HG03039 (cell line): ENCODE data around the gene TMEM132D.

Source experiments
- ATAC-seq: cut with Tn5 transposase; IDR thresholded peaks from one replicate; pipeline ENCODE4 v1.9.1; 2021; ENCODE audit warnings: mild to moderate bottlenecking, moderate library complexity; ENCODE audit not compliant: unreplicated experiment

TMEM132D gene

DNA sequence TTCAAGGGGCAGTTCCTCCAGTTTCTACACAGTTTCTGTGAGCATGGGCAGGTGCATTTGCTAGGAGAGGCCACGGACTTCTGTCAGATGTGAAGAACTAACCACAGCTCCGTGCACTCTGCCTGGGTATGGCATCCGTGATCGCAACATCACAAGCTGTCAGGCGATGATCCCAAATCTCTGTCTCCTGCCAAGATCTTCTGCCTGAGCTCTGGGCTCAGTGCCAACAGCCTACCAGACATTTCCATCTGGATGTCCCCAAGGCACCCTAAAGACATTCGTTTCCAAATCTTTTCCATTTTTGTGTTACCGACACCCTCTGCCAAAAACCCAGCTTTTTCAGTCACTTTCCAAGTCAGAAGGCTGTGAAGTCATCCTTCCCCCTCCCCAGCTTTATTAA, 758.4 kb downstream of the TMEM132D start:
- ATAC-seq: no peak

DNA sequence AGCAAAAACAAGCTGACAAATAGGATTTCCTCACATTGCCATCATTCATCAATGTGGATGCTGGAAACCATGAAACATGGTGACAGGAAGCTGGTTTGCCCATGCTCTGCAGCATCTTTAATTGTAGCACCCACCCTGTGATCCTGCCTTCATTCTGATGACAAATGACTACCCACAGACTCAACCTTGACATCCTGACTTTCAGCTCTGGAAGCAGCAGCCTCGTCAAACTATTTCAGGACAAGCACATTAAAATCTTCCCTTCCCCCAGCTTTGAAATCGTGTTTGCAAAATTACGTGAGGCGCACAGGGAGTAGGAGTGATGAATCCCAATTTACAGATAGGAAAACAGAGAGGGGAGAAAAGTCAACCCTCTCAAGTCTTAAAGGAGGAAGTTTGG, 765.0 kb downstream of the TMEM132D start:
- no peak for ATAC-seq

DNA sequence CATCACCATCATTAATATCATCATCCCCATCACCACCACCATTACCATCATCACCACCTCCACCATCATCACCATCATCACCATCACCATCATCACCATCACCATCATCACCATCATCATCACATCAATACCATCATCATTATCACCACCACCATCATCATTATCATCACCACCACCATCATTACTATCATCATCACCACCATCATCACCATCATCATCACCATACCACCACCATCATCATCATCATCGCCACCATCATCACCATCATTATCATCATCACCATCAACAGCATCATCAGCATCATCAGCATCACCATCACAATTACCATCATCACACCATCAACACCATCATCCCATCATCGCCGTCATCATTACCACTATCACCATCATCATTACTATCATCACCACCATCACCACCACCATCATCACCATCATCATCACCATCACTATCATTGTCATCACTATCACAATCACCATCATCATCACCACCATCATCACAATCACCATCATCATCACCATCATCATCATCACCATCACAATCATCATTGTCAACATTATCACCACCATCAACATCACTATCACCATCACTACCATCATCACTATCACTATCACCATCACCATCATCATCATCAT, 767.0 kb downstream of the TMEM132D start:
- no peak for ATAC-seq

DNA sequence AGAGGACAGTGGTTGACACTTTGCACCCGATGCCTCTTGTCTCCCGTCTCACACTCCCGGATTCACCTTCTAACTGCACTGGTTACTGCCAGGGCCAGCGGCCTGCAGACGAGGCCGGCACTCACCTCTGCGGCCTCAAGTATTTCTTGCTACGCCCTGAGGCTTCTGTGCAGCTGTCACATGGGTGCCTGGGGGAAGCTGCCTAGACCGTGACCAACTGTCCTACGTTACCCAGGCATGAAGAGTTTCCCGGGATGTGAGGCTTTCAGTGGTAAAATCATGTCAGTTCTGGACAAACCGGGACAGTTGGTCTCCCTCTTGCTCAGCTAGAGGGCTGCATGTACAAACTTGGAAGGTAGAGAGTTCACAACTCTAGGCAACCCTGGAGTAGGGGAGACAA, 776.1 kb downstream of the TMEM132D start:
- ATAC-seq: no peak

DNA sequence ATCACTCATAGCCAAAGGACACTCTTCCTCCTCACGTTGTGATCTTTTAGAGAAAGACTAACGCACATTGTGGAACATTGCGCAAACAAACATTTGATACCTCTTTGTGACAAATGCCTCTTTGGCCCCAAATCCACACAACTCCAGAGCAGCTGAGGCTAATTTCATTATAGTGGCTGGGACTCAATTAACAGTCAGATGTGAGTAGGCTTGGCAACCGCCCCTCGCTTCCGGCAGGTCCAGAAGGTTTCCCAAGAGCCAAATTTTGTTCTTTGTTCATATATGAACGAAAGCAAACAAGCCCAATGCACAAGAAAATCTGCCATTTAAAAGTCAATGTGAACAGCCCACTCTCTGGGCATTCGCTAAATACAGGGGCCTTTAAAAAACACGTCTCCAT, 776.6 kb downstream of the TMEM132D start:
- ATAC-seq: no peak

DNA sequence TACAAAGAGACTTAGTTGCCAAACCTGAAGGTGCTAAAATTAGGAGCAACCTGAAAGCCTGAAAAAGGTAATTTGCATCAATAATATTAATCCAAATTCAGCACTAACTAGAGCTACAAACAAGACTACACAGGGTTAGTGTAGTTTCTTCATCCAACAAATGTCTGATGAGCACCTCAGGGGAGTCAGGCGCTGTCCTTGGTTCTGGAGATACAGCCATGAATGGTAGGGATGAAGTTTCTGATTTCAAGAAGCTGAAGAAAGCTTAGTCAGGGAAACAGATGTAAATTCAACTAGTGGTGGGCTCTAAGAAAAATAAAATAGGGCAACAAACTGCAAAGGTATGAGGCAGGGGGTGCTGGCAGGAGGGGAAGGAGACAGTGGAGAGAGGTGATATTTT, 784.3 kb downstream of the TMEM132D start:
- ATAC-seq: no peak

DNA sequence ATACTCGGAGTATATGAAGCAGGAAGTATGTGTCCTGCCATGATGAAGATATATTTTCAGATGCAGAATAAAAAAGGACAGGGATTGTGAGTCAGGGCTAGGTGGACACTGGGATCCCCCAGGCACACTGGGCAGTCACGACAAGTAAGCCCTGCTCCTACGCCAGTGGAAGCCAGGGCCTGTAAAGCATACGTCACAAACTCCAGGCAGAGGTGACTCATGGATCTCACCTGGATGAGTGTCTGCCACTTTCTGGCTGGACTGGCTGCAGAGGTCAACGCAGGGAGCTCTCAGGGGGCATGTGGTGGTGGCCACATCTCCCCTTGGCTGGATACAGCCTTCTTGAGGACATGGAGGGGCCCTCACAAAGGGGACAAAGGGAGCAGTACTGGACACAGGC, 788.3 kb downstream of the TMEM132D start:
- ATAC-seq: no peak

DNA sequence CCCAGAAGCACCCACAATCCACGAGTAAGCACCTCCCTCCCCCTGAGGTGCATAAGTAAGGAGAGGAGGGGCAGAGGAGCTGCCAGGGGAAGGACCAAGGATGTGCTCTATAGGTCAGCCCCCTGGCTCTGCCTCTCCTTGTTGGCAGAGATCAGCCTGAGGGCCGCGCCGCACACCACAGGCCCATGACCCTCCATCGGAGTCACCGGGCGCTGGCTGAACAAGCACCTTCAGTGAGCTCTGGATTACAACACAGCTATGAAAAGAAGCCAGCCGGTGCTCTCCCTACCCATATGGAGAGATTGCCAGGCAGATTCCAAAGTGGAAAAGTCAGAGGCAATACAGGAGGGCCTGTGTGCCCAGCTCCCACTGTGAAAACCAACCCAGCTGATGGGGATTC, 793.2 kb downstream of the TMEM132D start:
- no peak for ATAC-seq

DNA sequence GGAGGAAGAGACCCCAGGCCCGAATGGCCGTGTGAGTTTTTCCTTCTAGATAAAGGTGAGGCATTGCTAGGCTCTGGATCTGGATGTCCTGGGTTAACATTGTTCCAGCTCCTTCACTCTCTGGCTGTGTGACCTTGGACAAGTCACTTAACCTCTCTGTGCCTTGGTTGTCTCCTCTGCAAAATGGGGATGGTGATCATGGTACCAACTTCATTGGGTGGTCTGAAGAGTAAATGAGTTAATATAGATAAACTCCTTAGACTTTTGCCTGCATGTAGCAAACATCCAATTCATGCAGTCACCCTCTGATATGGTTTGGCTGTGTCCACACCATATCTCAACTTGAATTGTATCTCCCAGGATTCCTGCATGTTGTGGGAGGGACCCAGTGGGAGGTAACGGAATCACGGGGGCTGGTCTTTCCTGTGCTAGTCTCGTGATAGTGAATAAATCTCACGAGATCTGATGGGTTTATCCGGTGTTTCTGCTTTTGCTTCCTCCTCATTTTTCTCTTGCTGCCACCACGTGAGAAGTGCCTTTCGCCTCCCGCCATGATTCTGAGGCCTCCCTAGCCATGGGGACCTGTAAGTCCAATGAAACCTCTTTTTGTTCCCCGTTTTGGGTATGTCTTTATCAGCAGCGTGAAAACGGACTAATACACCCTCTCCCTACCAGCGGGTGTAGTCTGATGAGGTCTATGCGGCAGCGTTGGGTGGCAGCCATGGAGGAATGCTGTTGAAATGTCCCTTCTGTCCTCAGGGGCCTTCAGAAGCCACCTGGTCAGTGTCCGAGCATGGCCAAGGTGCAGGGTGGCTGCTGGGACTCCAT, 794.4 kb downstream of the TMEM132D start:
- no peak for ATAC-seq

DNA sequence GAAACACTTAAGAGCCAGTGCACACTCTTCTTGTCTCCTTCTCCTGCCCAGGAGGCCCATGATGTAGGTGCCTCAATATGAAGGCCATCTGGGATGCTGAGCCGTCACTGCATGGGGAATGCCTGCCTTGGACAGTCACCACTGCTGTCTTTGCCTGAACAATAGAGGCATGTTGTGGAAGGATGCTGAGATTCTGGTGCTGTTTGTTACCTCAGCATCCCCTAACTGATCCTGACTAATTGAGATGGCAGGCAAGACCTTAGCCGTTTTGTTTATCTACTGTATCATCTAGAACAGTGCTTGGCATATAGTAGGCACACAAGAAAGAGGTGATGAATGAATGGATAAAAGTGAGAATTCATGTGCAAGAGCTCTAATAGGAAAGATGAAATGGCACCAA, 797.1 kb downstream of the TMEM132D start:
- ATAC-seq: no peak

DNA sequence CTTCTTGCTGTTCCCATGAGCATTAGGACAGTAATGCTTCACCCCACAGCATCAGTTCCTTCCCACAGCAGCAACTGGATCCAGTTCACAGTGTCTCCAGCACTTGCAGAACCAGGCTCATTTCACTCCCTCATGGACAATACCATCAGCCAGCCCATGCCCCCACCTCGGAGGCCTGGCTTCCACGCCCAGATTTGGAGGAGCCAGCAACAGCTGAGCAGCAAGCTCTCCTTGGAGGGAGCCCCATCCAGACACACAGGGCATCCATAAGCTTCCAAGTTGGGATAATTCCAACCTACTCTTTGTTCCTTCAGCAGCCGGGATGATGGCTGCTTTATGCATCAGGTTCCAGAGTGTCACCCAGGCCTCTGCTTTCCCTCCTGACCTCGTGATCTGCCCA, 800.6 kb downstream of the TMEM132D start:
- ATAC-seq: no peak

DNA sequence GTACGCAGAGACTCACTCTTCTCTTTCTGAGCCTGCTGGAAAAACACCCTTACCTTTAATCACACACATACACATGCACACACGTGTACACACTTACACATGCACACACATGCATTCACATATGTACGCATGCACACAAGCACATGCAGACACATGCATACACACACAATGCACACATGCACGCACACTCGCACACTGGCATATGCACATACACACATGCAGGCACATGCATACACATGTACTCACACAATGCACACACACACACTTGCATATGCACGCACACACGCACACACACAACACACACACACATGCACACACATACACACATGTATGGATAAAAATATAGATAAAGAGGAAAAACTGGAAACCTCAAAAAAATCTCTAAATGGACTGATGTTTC, 801.6 kb downstream of the TMEM132D start:
- ATAC-seq: no peak

DNA sequence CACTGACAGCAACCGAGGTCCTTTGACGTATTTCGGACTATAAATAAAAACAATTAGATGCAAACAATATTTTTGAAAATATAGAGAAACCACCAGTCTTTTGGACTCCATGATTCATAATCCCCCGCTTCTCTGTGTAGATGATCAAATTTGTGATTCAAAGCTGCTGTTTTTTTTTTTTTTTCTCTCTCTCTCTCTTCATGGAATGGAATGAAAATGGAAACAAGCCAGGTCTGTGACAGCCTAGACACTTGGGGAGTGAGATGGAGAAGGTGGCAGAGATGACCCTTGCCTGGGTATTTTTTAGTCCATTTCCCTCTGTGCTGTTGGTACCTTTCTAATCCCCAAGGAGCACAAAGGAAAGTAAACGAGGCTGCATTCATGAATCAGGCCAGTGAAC, 802.0 kb downstream of the TMEM132D start:
- ATAC-seq: no peak

DNA sequence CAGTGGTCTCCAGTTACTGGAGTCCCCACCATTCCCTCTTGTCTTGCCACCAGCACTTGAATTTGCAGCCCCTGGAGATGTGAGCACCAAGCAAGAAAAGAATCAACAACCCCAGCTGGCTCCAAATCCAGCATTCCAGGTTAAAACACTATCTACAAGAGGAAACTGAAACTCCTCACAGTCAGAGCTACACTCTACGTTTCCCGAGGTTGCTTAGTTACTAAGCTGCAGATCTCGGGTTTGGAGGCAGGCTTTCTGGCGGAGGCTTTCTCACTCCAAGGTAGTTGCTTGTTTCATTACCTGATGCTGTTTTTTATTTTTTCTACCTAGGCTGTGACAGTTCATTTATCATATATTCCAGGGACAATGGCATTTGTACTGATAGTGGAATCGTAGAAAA, 802.4 kb downstream of the TMEM132D start:
- no peak for ATAC-seq

DNA sequence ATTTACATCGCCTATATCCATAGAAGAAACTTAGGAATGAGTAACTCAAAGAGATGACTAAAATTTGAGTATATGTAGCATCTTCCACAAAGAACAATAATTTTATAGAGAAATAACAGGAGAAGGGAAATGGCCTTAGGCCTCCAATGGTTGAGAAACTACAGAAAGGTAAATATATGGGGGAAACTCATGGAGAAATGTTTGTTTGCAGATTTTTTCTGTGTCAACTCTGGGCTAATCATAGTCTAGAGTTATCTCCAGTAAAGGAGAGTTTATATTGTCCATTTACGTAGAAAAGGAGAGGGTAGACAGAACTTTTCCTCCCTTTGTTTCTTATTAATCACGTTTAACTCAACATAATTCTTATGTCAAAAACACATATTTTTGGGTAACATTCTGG, 806.4 kb downstream of the TMEM132D start:
- ATAC-seq: no peak

DNA sequence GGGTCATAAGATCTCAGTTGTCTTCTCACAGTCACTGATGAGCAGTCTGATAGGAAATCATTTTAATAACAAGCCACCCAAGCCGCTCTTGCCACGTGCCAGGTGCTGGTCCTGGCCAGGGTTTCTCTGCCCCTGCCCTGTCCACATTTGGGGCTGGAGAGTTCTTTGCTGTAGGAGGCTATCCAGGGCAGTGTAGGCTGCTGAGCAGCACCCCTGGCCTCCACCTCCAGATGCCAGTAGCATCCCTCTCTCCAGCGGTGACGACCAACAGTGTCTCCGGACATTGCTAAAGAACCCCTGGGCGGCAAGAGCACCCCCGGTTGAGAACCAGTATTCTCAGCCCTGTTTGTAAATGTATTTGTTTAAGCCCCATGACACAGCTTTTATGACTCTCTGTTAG, 806.9 kb downstream of the TMEM132D start:
- no peak for ATAC-seq

DNA sequence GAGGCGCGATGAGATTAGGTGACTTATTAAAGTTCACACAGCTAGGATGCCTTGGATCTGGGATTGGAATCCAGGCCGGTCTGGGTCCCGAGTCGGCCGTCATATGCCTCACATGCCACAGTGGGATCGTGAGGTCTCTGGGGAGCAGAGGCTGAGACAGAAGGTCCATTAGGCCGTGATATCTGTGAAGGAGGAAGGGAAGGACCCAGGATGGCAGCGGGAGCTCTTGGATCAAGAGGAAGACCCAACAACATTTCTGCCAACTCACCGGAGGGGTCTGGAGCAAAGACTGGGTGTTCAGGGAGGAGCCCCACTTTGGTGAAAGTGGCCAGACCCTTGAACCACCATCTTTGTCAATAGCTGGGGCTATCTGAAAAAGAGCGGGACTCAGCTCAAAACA, 807.6 kb downstream of the TMEM132D start:
- ATAC-seq: no peak

DNA sequence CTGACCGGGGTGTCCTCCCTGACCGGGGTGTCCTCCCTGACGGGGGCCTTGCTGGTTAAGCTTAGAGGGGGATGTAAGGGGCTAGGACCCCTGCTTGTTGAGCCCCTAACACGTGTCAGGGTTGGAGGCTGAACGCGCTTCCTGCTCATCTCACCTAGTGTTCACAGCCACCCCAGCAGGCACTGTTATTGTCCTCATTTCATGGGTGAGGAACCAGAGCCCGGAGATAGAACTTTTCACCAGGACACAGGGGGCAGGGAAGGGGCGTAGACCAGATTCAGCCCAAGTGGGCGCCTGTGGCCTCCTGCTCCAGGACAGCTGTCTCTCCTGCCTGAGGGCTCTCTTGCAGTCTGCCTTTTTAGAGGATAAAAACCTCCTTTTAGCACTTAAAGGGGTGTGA, 814.2 kb downstream of the TMEM132D start:
- no peak for ATAC-seq

DNA sequence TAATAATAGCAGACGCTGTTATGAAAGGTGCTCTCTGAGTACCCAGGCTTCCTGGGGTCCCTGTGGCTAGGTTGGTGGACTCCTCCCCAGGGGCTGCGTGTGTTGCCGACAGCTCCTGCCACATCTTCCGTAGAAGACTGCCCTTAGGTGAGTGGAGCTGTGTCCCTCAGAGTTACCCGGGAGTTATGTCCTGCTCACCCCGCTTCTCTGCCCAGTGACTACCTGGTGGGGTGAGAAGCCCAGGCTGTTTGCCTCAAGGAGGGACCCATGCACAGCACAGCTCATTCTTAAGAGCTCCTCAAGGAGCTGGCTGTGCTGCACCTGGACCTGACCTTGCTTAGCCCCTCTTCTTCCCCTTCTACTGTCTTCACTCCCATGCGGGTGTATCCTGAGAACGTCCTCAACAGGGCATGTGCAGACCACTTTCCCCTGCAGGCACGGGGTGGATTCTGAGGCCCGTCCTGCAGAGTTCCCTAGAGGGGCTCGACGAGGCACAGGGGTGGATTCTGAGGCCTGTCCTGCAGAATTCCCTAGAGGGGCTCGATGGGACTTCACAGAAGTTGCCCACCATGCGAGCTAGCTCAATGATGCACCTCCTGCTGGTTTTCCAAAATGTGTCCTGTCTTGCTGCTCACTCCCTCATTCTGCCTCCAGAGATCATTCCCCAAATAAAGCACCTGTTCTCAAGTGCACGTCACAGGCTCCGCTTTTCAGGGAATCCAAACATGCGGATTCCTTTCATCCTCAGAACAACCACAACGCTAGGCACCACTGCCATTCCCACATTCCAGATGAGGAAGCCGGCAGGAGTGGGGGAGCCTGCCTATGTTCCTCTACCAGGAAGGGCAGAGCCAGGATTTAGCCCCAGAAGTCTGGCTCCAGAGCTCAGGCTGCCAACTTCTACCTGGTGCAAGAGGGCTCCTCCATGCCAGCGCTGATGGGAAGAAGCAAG, 818.7 kb downstream of the TMEM132D start:
- no peak for ATAC-seq

DNA sequence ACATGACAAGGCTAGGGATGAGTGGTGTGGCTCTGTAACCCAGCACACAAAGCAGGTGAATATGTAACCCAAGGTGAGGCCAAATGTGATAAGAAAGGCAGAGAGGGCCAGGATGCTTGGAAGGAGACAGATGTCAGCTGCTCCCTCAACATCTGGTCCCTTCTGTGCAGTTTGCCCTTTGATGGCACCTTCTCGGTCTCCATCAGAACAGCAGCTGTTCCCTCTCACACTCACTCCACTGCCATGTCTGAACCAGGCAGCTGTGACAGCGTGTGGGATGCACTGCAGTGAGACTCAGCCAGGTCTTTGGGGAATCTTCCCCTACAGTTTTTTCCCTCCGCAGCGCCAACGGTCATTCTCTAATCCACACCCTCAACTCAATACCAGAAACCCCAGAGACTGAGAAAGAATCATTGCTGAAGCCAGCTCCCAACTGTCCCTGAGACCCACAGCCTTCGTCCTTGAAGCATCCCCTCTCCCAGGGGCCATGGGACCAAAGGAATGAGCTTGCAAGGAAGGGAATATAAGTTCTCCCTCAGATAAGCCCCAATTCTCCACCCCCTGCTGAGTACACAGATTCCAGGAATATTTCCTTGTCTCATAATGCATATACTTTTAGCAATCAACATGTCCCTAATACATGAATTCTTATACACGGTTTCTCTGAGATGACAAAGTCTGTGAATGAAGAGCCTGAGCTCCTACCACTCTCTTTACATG, 820.5 kb downstream of the TMEM132D start:
- no peak for ATAC-seq

DNA sequence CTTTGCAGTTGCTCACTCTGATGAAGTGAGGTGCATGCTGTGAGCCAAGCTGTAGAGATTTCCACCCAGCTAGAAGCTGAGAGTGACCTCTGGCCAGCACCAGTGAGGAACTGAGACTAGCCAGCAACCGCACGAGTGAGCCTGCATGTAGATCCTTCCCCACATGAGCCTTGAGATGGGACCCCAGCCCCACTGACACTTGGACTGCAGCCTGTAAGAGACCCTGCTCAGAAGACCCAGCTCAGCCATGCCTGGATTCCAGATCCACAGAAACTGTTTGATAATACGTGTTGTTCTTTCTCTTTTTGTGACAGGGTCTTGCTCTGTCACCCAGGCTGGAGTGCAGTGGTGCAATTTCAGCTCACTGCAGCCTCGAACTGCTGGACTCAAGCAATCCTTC, 821.4 kb downstream of the TMEM132D start:
- no peak for ATAC-seq
